WTC11 (cell line): ENCODE results near the gene ABHD12.

ENCODE experiments used
- AFF4 ChIP-seq: sonication (generic); formaldehyde crosslinking; IDR thresholded peaks from 2 replicates; pipeline ENCODE4 v1.8.1; 2023; ENCODE audit warnings: mild to moderate bottlenecking, missing genetic modification reagents, borderline replicate concordance
- ATF3 ChIP-seq: sonication (generic); formaldehyde crosslinking; conservative IDR thresholded peaks from 2 replicates; pipeline ENCODE4 v1.8.1; 2022; ENCODE audit warnings: mild to moderate bottlenecking, missing genetic modification reagents
- CTCF ChIP-seq: fragments of 200-600 bp; IDR thresholded peaks from 2 replicates; pipeline ENCODE4 v1.8.0; 2022; ENCODE audit warnings: antibody characterized with exemption
- ESRRA ChIP-seq: sonication (generic); formaldehyde crosslinking; IDR thresholded peaks from 2 replicates; pipeline ENCODE4 v1.8.1; 2022; ENCODE audit warnings: mild to moderate bottlenecking, missing genetic modification reagents, borderline replicate concordance
- ETV6 ChIP-seq: sonication (generic); formaldehyde crosslinking; IDR thresholded peaks from 2 replicates; pipeline ENCODE4 v1.8.1; 2022; ENCODE audit warnings: mild to moderate bottlenecking, missing genetic modification reagents
- MAX ChIP-seq: sonication (generic); formaldehyde crosslinking; IDR thresholded peaks from 2 replicates; pipeline ENCODE4 v1.8.0; 2022; ENCODE audit warnings: mild to moderate bottlenecking, missing genetic modification reagents
- MLX ChIP-seq: sonication (generic); formaldehyde crosslinking; IDR thresholded peaks from 2 replicates; pipeline ENCODE4 v1.8.1; 2023; ENCODE audit warnings: mild to moderate bottlenecking, missing genetic modification reagents, moderate library complexity
- NR2C2 ChIP-seq: sonication (generic); formaldehyde crosslinking; IDR thresholded peaks from 2 replicates; pipeline ENCODE4 v1.8.0; 2022; ENCODE audit warnings: mild to moderate bottlenecking, missing genetic modification reagents
- STAT6 ChIP-seq: sonication (generic); formaldehyde crosslinking; conservative IDR thresholded peaks from 2 replicates; pipeline ENCODE4 v1.8.1; 2023; ENCODE audit warnings: mild to moderate bottlenecking, low read depth, missing genetic modification reagents, moderate library complexity
- TEAD1 ChIP-seq: sonication (generic); formaldehyde crosslinking; IDR thresholded peaks from 2 replicates; pipeline ENCODE4 v1.8.0; 2022; ENCODE audit warnings: mild to moderate bottlenecking, missing genetic modification reagents
- USF1 ChIP-seq: sonication (generic); formaldehyde crosslinking; IDR thresholded peaks from 2 replicates; pipeline ENCODE4 v1.8.0; 2022; ENCODE audit warnings: mild to moderate bottlenecking, missing genetic modification reagents
- ZBTB21 ChIP-seq: sonication (generic); formaldehyde crosslinking; IDR thresholded peaks from 2 replicates; pipeline ENCODE4 v1.8.1; 2023; ENCODE audit warnings: mild to moderate bottlenecking, missing genetic modification reagents, borderline replicate concordance

GRCh38 chr20:25281541-25281991 is 109.1 kb downstream of the ABHD12 start:
- TF ChIP-seq MAX (CRISPR knock-in tag) = no peak
- no peak for TF ChIP-seq ATF3 (CRISPR knock-in tag)
- no peak for TF ChIP-seq ETV6 (CRISPR knock-in tag)
- no peak for TF ChIP-seq STAT6
- TF ChIP-seq TEAD1 (CRISPR knock-in tag) = no peak
- no peak for TF ChIP-seq CTCF
- no peak for TF ChIP-seq NR2C2 (CRISPR knock-in tag)
- TF ChIP-seq MLX (CRISPR knock-in tag) = no peak
- TF ChIP-seq AFF4 (CRISPR knock-in tag) = no peak
- no peak for TF ChIP-seq USF1 (CRISPR knock-in tag)
- TF ChIP-seq ZBTB21 = no peak
- TF ChIP-seq ESRRA = no peak
